ENCODE results near the gene CA10. TPM values are rescaled to one million over a fixed set of nuclear protein-coding genes. Genes with fewer than 3 reads are reported as not detected.

CA10 gene
- total RNA-seq, 1 experiment from 2014 or later = not detected

DNA sequence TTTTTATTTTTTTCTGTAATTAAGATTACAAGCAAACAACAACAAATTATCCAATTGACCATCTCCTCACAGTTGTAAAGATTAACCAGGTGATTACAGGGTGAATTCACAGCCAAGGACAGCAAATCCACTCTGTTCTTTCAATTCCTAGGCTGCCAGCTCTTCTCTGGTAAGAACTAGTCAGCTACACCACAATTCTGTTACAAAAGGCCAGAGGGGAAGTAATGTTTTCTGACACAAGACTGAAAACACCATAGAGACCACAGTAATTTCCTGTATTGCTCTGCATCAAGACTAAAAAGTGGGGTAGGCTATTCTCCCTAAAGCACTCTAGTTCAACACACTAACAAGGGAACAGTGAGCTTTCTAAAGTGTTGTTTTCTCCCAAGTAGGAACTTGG is 10.6 kb downstream of the CA10 start:
- no peak for DNase-seq

DNA sequence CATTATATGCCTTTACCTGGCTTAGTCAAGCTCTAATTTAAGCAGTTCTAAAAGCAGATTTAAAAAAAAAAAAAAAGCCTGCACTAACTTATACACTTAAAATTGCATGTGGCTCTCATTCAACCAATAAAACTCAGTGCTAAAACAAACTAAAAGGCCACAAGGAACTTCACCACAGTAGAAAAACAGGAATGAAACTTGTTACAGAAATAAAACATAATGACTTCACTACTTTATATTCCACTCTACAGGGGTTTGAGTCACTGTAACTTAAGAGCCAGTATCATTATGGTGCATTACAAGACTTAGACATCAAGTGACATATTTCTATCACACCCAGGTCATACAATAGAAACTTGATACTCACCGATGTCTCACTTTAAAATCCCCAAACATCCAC is 11.1 kb downstream of the CA10 start:
- no peaks in the 10 kb centered on the region for H3K79me2 ChIP-seq (ENCODE audit: low read depth)
- no peaks in the 10 kb centered on the region for H3K4me1 ChIP-seq (replicated peaks; ENCODE audit: insufficient read depth)
- H4K20me1 ChIP-seq (ENCODE audit: insufficient read depth) = 0 out of 2 replicates have a peak, but pooled peaks cover under 1% of the 10 kb centered on the region
- no peaks in the 10 kb centered on the region for H3K9me2 ChIP-seq (ENCODE audit: insufficient read depth)
- no peak for DNase-seq
- no peak overlapping the region for H3K4me3 ChIP-seq
- no peaks in the 10 kb centered on the region for H3F3A ChIP-seq (ENCODE audit: insufficient read depth, low read depth)
- H3K27me3 ChIP-seq (ENCODE audit: insufficient read depth, low read depth) = no peaks in the 10 kb centered on the region
- no peaks in the 10 kb centered on the region for H3K36me3 ChIP-seq (ENCODE audit: low read depth)
- CTCF ChIA-PET = no interaction called here
- intact Hi-C loops (cut with micrococcal nuclease; ENCODE audit: unreplicated experiment) = no loop called here
- POLR2A ChIA-PET (ENCODE audit: unreplicated experiment) = no interaction called here
- no peak overlapping the region for H3K4me2 ChIP-seq
- H3K27ac ChIP-seq = no peak overlapping the region
- no peaks in the 10 kb centered on the region for H3K9me3 ChIP-seq (ENCODE audit: insufficient read depth, low read depth)
- no peak for TF ChIP-seq EZH2 (IDR thresholded peaks at IDR 0.05; ENCODE audit: low read depth)
- TF ChIP-seq, protein P1, sequence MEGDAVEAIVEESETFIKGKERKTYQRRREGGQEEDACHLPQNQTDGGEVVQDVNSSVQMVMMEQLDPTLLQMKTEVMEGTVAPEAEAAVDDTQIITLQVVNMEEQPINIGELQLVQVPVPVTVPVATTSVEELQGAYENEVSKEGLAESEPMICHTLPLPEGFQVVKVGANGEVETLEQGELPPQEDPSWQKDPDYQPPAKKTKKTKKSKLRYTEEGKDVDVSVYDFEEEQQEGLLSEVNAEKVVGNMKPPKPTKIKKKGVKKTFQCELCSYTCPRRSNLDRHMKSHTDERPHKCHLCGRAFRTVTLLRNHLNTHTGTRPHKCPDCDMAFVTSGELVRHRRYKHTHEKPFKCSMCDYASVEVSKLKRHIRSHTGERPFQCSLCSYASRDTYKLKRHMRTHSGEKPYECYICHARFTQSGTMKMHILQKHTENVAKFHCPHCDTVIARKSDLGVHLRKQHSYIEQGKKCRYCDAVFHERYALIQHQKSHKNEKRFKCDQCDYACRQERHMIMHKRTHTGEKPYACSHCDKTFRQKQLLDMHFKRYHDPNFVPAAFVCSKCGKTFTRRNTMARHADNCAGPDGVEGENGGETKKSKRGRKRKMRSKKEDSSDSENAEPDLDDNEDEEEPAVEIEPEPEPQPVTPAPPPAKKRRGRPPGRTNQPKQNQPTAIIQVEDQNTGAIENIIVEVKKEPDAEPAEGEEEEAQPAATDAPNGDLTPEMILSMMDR (conservative IDR thresholded peaks at IDR 0.05) = no peak
- H2AFZ ChIP-seq = no peak overlapping the region
- no TSS peak for BruUV-seq (replicated peaks)

More for the DNA sequence above, 10.6 kb downstream of the CA10 start:
- intact Hi-C loops (cut with micrococcal nuclease; ENCODE audit: unreplicated experiment) = no loop called here
- TF ChIP-seq EZH2 (IDR thresholded peaks at IDR 0.05; ENCODE audit: low read depth) = no peak
- TF ChIP-seq, protein P1 (conservative IDR thresholded peaks at IDR 0.05) = no peak
- no peak overlapping the region for H3K4me3 ChIP-seq
- H3K27ac ChIP-seq = no peak overlapping the region
- H3K27me3 ChIP-seq (ENCODE audit: insufficient read depth, low read depth) = no peaks in the 10 kb centered on the region
- no TSS peak for BruUV-seq (replicated peaks)
- H2AFZ ChIP-seq = no peak overlapping the region
- POLR2A ChIA-PET (ENCODE audit: unreplicated experiment) = no interaction called here
- H3K79me2 ChIP-seq (ENCODE audit: low read depth) = no peaks in the 10 kb centered on the region
- H3K36me3 ChIP-seq (ENCODE audit: low read depth) = no peaks in the 10 kb centered on the region
- H3F3A ChIP-seq (ENCODE audit: insufficient read depth, low read depth) = no peaks in the 10 kb centered on the region
- H4K20me1 ChIP-seq (ENCODE audit: insufficient read depth) = peaks cover 5% of the 10 kb centered on the region; the same call in 1 of the 2 replicates
- H3K9me3 ChIP-seq (ENCODE audit: insufficient read depth, low read depth) = no peaks in the 10 kb centered on the region
- H3K4me1 ChIP-seq (replicated peaks; ENCODE audit: insufficient read depth) = no peaks in the 10 kb centered on the region
- H3K4me2 ChIP-seq = no peak overlapping the region
- no peaks in the 10 kb centered on the region for H3K9me2 ChIP-seq (ENCODE audit: insufficient read depth)
- CTCF ChIA-PET = no interaction called here

DNA sequence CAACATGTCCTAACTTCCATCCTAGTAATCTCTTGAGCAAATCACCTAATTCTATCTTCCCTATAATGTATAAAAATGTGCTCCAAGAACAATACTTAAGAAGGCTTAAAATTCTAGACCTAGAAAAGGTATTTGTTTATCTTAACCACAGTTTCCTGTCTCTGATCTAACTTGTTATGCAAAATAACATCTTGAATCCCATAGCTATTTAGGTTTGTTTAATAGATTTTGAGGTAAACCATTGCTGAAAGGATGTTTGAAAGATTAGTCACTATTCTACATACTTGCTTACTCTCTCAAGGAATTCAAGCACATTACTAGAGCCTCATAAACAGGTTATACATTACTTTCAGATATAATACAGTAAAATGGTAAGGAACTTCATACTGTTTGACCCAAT is 13.0 kb downstream of the CA10 start:
- peaks cover 2% of the 10 kb centered on the region; the same call in 1 of the 2 replicates for H3K27me3 ChIP-seq (ENCODE audit: insufficient read depth, low read depth)
- H3K4me3 ChIP-seq = no peak overlapping the region
- no peak overlapping the region for H3K4me2 ChIP-seq
- no peaks in the 10 kb centered on the region for H3K9me2 ChIP-seq (ENCODE audit: insufficient read depth)
- ChIA-PET CTCF (no interaction called here), POLR2A (ENCODE audit: unreplicated experiment) (no interaction called here)
- H2AFZ ChIP-seq = no peak overlapping the region
- no peak overlapping the region for H3K27ac ChIP-seq
- H3K9me3 ChIP-seq (ENCODE audit: insufficient read depth, low read depth) = no peaks in the 10 kb centered on the region
- BruUV-seq (replicated peaks) = no TSS peak
- H3K36me3 ChIP-seq (ENCODE audit: low read depth) = no peaks in the 10 kb centered on the region
- intact Hi-C loops (cut with micrococcal nuclease; ENCODE audit: unreplicated experiment) = no loop called here
- no peaks in the 10 kb centered on the region for H3K79me2 ChIP-seq (ENCODE audit: low read depth)
- no peaks in the 10 kb centered on the region for H3K4me1 ChIP-seq (replicated peaks; ENCODE audit: insufficient read depth)
- H3F3A ChIP-seq (ENCODE audit: insufficient read depth, low read depth) = no peaks in the 10 kb centered on the region
- no peaks in the 10 kb centered on the region for H4K20me1 ChIP-seq (ENCODE audit: insufficient read depth)
- DNase-seq = peak in 1 of 2 experiments; percentile 37
- TF ChIP-seq EZH2 (IDR thresholded peaks at IDR 0.05; ENCODE audit: low read depth) = no peak
- TF ChIP-seq, protein P1 (conservative IDR thresholded peaks at IDR 0.05) = no peak

Measured in PC-9 (cell line).